ENCODE data around the gene PCSK4.

PCSK4 gene

DNA sequence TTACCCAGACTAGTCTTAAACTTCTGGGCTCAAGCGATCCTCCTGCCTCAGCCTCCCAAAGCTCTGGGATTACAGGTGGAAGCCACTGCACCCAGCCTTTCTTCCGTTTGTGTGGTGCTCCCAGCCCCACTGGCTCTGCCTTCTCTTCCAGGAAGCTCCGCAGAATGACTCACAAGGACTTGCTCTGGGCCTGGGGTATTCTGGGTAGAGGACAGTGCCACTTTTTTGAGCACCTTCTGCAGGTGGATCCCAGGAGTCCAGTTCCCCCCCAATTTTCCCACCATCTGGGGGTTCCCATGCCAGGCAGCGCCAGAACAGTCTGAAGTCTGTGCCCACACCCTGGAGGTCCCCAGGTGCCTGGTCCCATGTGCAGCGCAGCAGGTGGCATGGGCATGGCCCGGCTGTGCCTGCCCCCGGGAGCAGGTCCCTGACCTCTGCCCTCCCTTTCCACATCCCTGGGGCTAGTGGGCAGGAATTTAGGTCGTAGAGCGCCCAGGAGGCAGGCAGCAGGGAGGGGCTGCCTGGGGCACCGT lies 2.4 kb upstream of the PCSK4 start:
- H3K27me3 Mint-ChIP-seq (ENCODE audit: low read depth): peaks cover 11% of the 10 kb centered on the region
- no peak for DNase-seq (ENCODE audit: low spot score)
- H3K27ac Mint-ChIP-seq: no peak overlapping the region
- no peaks in the 10 kb centered on the region for H3K9me3 Mint-ChIP-seq
- no peaks in the 10 kb centered on the region for H3K36me3 Mint-ChIP-seq (ENCODE audit: low read depth)
- peaks cover 15% of the 10 kb centered on the region for H3K4me1 Mint-ChIP-seq (ENCODE audit: low read depth)
- no peak overlapping the region for H3K4me3 Mint-ChIP-seq

DNA sequence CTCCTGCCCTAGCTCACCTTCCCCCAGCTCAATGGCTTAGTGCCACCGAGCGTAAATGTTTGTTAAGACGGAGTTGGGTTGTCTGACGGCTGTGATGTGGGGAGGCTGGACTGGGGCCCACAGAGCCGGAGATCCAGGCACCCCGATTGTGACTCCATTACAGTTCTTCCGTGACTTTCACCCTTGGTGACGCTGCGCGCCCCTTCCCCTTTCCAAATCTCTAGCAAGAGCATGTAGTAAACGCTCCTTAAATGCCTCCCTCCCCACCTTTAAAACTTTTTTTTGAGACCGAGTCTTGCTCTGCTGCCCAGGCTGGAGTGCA lies 1.7 kb upstream of the PCSK4 start:
- Mint-ChIP-seq H3K27ac (peak overlapping the region; percentile 13), H3K4me3 (peak overlapping the region; percentile 68), H3K4me1 (ENCODE audit: low read depth) (peaks cover 15% of the 10 kb centered on the region), H3K9me3 (no peaks in the 10 kb centered on the region), H3K36me3 (ENCODE audit: low read depth) (no peaks in the 10 kb centered on the region), H3K27me3 (ENCODE audit: low read depth) (peaks cover 11% of the 10 kb centered on the region)
- no peak for DNase-seq (ENCODE audit: low spot score)

- DNase-seq (ENCODE audit: low spot score): no peak
- H3K4me1 Mint-ChIP-seq (ENCODE audit: low read depth): peaks cover 15% of the 10 kb centered on the region
- H3K9me3 Mint-ChIP-seq: no peaks in the 10 kb centered on the region
- H3K27me3 Mint-ChIP-seq (ENCODE audit: low read depth): peaks cover 11% of the 10 kb centered on the region
- H3K27ac Mint-ChIP-seq: peak within 1 kb of the TSS; percentile 85
- H3K4me3 Mint-ChIP-seq: peak within 1 kb of the TSS; percentile 89
- H3K36me3 Mint-ChIP-seq (ENCODE audit: low read depth): no peaks in the 10 kb centered on the region
Observed at GRCh38 chr19:1491114-1491848, 1.1 kb upstream of the PCSK4 start, which contains the start of gene REEP6. TSS of gene REEP6 (plus strand) at chr19:1491181. CDS start at chr19:1491270, 89 bp downstream.

- Mint-ChIP-seq H3K27me3 (ENCODE audit: low read depth) (peaks cover 11% of the 10 kb centered on the region), H3K27ac (peak overlapping the region; percentile 49), H3K9me3 (no peaks in the 10 kb centered on the region), H3K36me3 (ENCODE audit: low read depth) (no peaks in the 10 kb centered on the region), H3K4me3 (peak overlapping the region; percentile 67), H3K4me1 (ENCODE audit: low read depth) (peaks cover 15% of the 10 kb centered on the region)
- no peak for DNase-seq (ENCODE audit: low spot score)
Observed at GRCh38 chr19:1489463-1490310, 463 bp downstream of the PCSK4 start.

DNA sequence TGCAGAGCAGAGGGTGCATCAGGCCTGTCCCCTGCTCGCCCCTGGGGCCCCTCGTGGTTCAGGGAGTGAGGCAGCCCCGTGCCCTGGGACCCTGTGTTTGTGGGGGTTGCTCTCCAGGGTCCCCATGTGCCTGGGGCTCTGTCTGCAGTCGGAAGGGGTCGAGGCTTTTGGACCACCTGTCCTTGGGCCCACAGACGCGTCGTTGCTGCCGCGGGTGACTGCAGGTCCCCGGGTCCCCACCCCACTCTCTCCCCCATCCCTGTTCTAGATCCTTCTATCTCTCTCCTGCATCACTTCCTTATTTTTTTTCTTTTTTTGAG lies 1.9 kb downstream of the PCSK4 start:
- Mint-ChIP-seq H3K9me3 (no peaks in the 10 kb centered on the region), H3K4me3 (no peak overlapping the region), H3K27me3 (ENCODE audit: low read depth) (peaks cover 11% of the 10 kb centered on the region), H3K4me1 (ENCODE audit: low read depth) (peaks cover 15% of the 10 kb centered on the region), H3K27ac (no peak overlapping the region), H3K36me3 (ENCODE audit: low read depth) (no peaks in the 10 kb centered on the region)
- DNase-seq (ENCODE audit: low spot score): no peak

- no peaks in the 10 kb centered on the region for H3K36me3 Mint-ChIP-seq (ENCODE audit: low read depth)
- H3K9me3 Mint-ChIP-seq: no peaks in the 10 kb centered on the region
- H3K27me3 Mint-ChIP-seq (ENCODE audit: low read depth): peaks cover 11% of the 10 kb centered on the region
- no peak overlapping the region for H3K27ac Mint-ChIP-seq
- H3K4me3 Mint-ChIP-seq: no peak overlapping the region
- peaks cover 15% of the 10 kb centered on the region for H3K4me1 Mint-ChIP-seq (ENCODE audit: low read depth)
- no peak for DNase-seq (ENCODE audit: low spot score)
Observed at GRCh38 chr19:1487576-1488281, 2.4 kb downstream of the PCSK4 start.

GRCh38 chr19:1486720-1487575 lies 3.2 kb downstream of the PCSK4 start:
- no peaks in the 10 kb centered on the region for H3K9me3 Mint-ChIP-seq
- H3K27me3 Mint-ChIP-seq (ENCODE audit: low read depth): peaks cover 6% of the 10 kb centered on the region
- H3K4me1 Mint-ChIP-seq (ENCODE audit: low read depth): peaks cover 14% of the 10 kb centered on the region
- no peak for DNase-seq (ENCODE audit: low spot score)
- H3K36me3 Mint-ChIP-seq (ENCODE audit: low read depth): no peaks in the 10 kb centered on the region
- no peak overlapping the region for H3K27ac Mint-ChIP-seq
- no peak overlapping the region for H3K4me3 Mint-ChIP-seq

GRCh38 chr19:1483979-1484428 lies 6.1 kb downstream of the PCSK4 start:
- Mint-ChIP-seq H3K36me3 (ENCODE audit: low read depth) (peaks cover under 1% of the 10 kb centered on the region), H3K4me1 (ENCODE audit: low read depth) (peaks cover 3% of the 10 kb centered on the region), H3K9me3 (no peaks in the 10 kb centered on the region), H3K27ac (no peak overlapping the region), H3K27me3 (ENCODE audit: low read depth) (no peaks in the 10 kb centered on the region), H3K4me3 (no peak overlapping the region)
- DNase-seq (ENCODE audit: low spot score): no peak

GRCh38 chr19:1483131-1483978 lies 6.8 kb downstream of the PCSK4 start:
- peaks cover 2% of the 10 kb centered on the region for H3K36me3 Mint-ChIP-seq (ENCODE audit: low read depth)
- no peak overlapping the region for H3K27ac Mint-ChIP-seq
- no peaks in the 10 kb centered on the region for H3K9me3 Mint-ChIP-seq
- peaks cover 4% of the 10 kb centered on the region for H3K4me1 Mint-ChIP-seq (ENCODE audit: low read depth)
- no peak for DNase-seq (ENCODE audit: low spot score)
- H3K27me3 Mint-ChIP-seq (ENCODE audit: low read depth): no peaks in the 10 kb centered on the region
- H3K4me3 Mint-ChIP-seq: no peak overlapping the region

GRCh38 chr19:1482361-1483130 lies 7.6 kb downstream of the PCSK4 start:
- no peaks in the 10 kb centered on the region for H3K9me3 Mint-ChIP-seq
- H3K4me1 Mint-ChIP-seq (ENCODE audit: low read depth): peaks cover 4% of the 10 kb centered on the region
- H3K27ac Mint-ChIP-seq: no peak overlapping the region
- peaks cover 2% of the 10 kb centered on the region for H3K36me3 Mint-ChIP-seq (ENCODE audit: low read depth)
- no peaks in the 10 kb centered on the region for H3K27me3 Mint-ChIP-seq (ENCODE audit: low read depth)
- no peak for DNase-seq (ENCODE audit: low spot score)
- H3K4me3 Mint-ChIP-seq: no peak overlapping the region

- DNase-seq (ENCODE audit: low spot score): no peak
- peaks cover 6% of the 10 kb centered on the region for H3K36me3 Mint-ChIP-seq (ENCODE audit: low read depth)
Observed at GRCh38 chr19:1481893-1482360, 8.2 kb downstream of the PCSK4 start.

More at GRCh38 chr19:1481893-1482360, 8.2 kb downstream of the PCSK4 start:
- Mint-ChIP-seq H3K4me1 (ENCODE audit: low read depth) (peaks cover 8% of the 10 kb centered on the region), H3K27ac (no peak overlapping the region), H3K4me3 (no peak overlapping the region), H3K27me3 (ENCODE audit: low read depth) (no peaks in the 10 kb centered on the region), H3K9me3 (no peaks in the 10 kb centered on the region)
